CD4-positive, alpha-beta T cell treated with Interleukin-17A for 4 hours (primary cell): ENCODE results near the gene SEC16B.

ENCODE experiments used
- DNase-seq: peaks from one replicate; pipeline ENCODE4 v3.0.0-alpha.2; 2020; ENCODE audit warnings: mixed read lengths

Gene SEC16B

GRCh38 chr1:177937931-177938330 is 31.9 kb downstream of the SEC16B start:
- DNase-seq: no peak

GRCh38 chr1:177937174-177937770 is 32.6 kb downstream of the SEC16B start:
- no peak for DNase-seq

GRCh38 chr1:177935638-177936415 is 34.0 kb downstream of the SEC16B start:
- DNase-seq: no peak

- DNase-seq: no peak
Measured at GRCh38 chr1:177934927-177935326, 34.9 kb downstream of the SEC16B start.

GRCh38 chr1:177934461-177934860 is 35.4 kb downstream of the SEC16B start:
- no peak for DNase-seq

- no peak for DNase-seq
Measured at GRCh38 chr1:177933881-177934280, 36.0 kb downstream of the SEC16B start.

- no peak for DNase-seq
Measured at GRCh38 chr1:177932123-177932522, 37.7 kb downstream of the SEC16B start.

GRCh38 chr1:177928952-177929351 is 40.9 kb downstream of the SEC16B start:
- DNase-seq: no peak

GRCh38 chr1:177928194-177928593 is 41.7 kb downstream of the SEC16B start:
- DNase-seq: no peak

GRCh38 chr1:177927021-177927596 is 42.7 kb downstream of the SEC16B start:
- no peak for DNase-seq

GRCh38 chr1:177926201-177926600 is 43.7 kb downstream of the SEC16B start:
- no peak for DNase-seq

- DNase-seq: no peak
Measured at GRCh38 chr1:177925006-177925405, 44.9 kb downstream of the SEC16B start.

GRCh38 chr1:177923441-177923840 is 46.4 kb downstream of the SEC16B start:
- no peak for DNase-seq

GRCh38 chr1:177922209-177922608 is 47.6 kb downstream of the SEC16B start:
- no peak for DNase-seq

GRCh38 chr1:177921590-177921989 is 48.3 kb downstream of the SEC16B start:
- DNase-seq: no peak

GRCh38 chr1:177920091-177920490 is 49.8 kb downstream of the SEC16B start:
- no peak for DNase-seq

- no peak for DNase-seq
Measured at GRCh38 chr1:177915641-177916040, 54.2 kb downstream of the SEC16B start.

GRCh38 chr1:177914603-177915002 is 55.3 kb downstream of the SEC16B start:
- no peak for DNase-seq

- DNase-seq: no peak
Measured at GRCh38 chr1:177913762-177914540, 55.9 kb downstream of the SEC16B start.

GRCh38 chr1:177912991-177913390 is 56.9 kb downstream of the SEC16B start:
- no peak for DNase-seq

GRCh38 chr1:177909416-177909815 is 60.4 kb downstream of the SEC16B start:
- no peak for DNase-seq

- DNase-seq: no peak
Measured at GRCh38 chr1:177907000-177907399, 62.9 kb downstream of the SEC16B start.

- no peak for DNase-seq
Measured at GRCh38 chr1:177905686-177906085, 64.2 kb downstream of the SEC16B start.
